DMS114 treated with DMSO at 0.1 percent for 48 hours (cell line): ENCODE data around the gene KTN1.

ENCODE experiments used
- DNase-seq: peaks from one replicate; lab custom pipeline; 2025; ENCODE audit not compliant: unreplicated experiment; lab: John Stamatoyannopoulos, UW

KTN1 gene

GRCh38 chr14:55579724-55580469 is at the start of gene KTN1:
Gene KTN1 (plus strand): TSS chr14:55580207. CDS start chr14:55612049, 31,842 bp downstream.
- peak; percentile 58 for DNase-seq

GRCh38 chr14:55530464-55530863 is 49.5 kb upstream of the KTN1 start:
- DNase-seq, result no peak

GRCh38 chr14:55532645-55533344 is 47.2 kb upstream of the KTN1 start:
- DNase-seq, result no peak

- no peak for DNase-seq
Measured at GRCh38 chr14:55533960-55534359, 46.0 kb upstream of the KTN1 start.

GRCh38 chr14:55535516-55536203 is 44.3 kb upstream of the KTN1 start:
- no peak for DNase-seq

GRCh38 chr14:55536204-55536708 is 43.8 kb upstream of the KTN1 start:
- DNase-seq, result no peak

- no peak for DNase-seq
Measured at GRCh38 chr14:55537782-55538181, 42.2 kb upstream of the KTN1 start.

- DNase-seq, result no peak
Measured at GRCh38 chr14:55539975-55540374, 40.0 kb upstream of the KTN1 start.

GRCh38 chr14:55540847-55541773 is 38.9 kb upstream of the KTN1 start:
- DNase-seq, result no peak

- DNase-seq, result no peak
Measured at GRCh38 chr14:55545779-55546178, 34.2 kb upstream of the KTN1 start.

- no peak for DNase-seq
Measured at GRCh38 chr14:55546212-55546874, 33.7 kb upstream of the KTN1 start.

GRCh38 chr14:55547650-55548315 is 32.2 kb upstream of the KTN1 start:
- DNase-seq, result no peak

GRCh38 chr14:55553791-55554190 is 26.2 kb upstream of the KTN1 start:
- DNase-seq, result no peak

GRCh38 chr14:55556929-55557623 is 22.9 kb upstream of the KTN1 start:
- DNase-seq, result no peak

- DNase-seq, result no peak
Measured at GRCh38 chr14:55562135-55562534, 17.9 kb upstream of the KTN1 start.

- no peak for DNase-seq
Measured at GRCh38 chr14:55568618-55569017, 11.4 kb upstream of the KTN1 start.

GRCh38 chr14:55571125-55571889 is 8.7 kb upstream of the KTN1 start:
- no peak for DNase-seq

GRCh38 chr14:55572578-55572977 is 7.4 kb upstream of the KTN1 start:
- DNase-seq, result no peak
